ENCODE results near the gene ARFGEF2.

DNA sequence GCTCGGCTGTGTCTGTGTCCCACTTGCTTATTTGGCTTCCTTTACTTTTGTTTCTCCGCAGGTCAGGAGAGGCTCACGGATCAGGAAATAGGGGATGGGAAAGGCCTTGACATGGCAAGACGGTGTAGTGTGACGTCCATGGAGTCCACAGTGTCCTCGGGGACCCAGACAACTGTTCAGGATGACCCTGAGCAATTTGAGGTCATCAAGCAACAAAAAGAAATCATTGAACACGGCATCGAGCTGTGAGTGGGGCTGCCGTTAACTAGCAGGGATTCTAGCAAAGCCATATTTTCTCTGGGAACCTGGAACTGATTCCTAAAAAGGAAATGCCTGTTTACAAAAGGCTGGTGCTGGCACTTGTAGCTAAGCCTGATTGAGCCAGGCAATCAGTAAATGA, 54.4 kb downstream of the ARFGEF2 start:
- TF ChIP-seq, protein P1, sequence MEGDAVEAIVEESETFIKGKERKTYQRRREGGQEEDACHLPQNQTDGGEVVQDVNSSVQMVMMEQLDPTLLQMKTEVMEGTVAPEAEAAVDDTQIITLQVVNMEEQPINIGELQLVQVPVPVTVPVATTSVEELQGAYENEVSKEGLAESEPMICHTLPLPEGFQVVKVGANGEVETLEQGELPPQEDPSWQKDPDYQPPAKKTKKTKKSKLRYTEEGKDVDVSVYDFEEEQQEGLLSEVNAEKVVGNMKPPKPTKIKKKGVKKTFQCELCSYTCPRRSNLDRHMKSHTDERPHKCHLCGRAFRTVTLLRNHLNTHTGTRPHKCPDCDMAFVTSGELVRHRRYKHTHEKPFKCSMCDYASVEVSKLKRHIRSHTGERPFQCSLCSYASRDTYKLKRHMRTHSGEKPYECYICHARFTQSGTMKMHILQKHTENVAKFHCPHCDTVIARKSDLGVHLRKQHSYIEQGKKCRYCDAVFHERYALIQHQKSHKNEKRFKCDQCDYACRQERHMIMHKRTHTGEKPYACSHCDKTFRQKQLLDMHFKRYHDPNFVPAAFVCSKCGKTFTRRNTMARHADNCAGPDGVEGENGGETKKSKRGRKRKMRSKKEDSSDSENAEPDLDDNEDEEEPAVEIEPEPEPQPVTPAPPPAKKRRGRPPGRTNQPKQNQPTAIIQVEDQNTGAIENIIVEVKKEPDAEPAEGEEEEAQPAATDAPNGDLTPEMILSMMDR (IDR thresholded peaks at IDR 0.05), result no peak
- no peak for TF ChIP-seq POLR2A (IDR thresholded peaks at IDR 0.05)
